HPDE6-E6E7 (cell line): ENCODE data around the gene BRSK2.
"Not testable (repeated sequence)": the region's sequence is repeated elsewhere in the genome, so short reads cannot be mapped to it uniquely, and the experiment has no call there.

ENCODE experiments used
- DNase-seq: peaks from one replicate; pipeline ENCODE4 v3.0.0; 2011; ENCODE audit warnings: missing footprints; ENCODE audit errors: extremely low spot score

Gene BRSK2

GRCh38 chr11:1499261-1499890 lies 109.6 kb downstream of the BRSK2 start:
- DNase-seq: no peak

GRCh38 chr11:1499899-1500298 lies 110.2 kb downstream of the BRSK2 start:
- no peak for DNase-seq

DNA sequence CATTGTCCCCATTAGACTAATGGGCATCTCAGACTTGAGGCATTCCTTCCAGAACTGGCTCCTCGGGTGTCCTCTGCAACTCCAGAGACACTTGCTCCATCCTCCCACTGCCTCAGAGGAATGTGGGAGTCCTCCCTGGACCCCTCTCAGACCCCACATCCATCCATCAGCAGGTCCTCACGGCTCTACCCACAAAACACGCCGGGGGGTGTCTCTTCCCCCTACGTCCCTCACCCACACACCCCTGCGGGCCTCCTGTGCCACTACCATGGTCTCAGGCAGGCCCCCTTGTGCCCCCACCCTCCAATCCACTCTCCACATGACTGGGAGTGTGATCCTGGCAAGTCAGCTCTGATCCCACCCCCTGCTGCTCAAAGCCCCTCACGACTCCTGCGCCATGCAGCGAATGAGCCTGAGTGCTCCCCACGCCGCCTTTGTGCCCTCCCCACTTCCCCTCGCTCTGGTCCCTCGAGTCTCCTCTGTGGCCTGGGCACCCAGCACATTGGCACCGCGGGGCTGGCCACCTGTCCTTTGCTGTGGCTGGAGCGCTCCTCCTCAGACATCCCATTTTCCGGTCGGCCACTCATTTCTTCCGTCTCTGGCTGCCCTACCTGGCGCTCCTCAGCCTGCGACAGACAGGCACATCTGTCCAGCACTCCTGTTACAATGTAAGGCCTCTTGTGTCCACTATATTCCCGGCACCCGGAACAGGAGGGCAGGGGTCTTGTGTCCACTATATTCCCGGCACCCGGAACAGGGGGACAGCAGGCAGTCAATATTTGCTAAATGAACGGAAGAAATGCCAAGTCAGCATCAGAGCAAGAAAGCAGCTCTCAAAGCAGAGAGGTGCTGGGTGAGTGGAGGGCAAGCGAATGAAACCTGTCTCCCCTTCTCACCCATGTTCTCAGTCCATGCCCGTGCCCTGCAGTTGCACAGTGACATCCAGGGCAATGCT lies 111.0 kb downstream of the BRSK2 start:
- no peak for DNase-seq

DNA sequence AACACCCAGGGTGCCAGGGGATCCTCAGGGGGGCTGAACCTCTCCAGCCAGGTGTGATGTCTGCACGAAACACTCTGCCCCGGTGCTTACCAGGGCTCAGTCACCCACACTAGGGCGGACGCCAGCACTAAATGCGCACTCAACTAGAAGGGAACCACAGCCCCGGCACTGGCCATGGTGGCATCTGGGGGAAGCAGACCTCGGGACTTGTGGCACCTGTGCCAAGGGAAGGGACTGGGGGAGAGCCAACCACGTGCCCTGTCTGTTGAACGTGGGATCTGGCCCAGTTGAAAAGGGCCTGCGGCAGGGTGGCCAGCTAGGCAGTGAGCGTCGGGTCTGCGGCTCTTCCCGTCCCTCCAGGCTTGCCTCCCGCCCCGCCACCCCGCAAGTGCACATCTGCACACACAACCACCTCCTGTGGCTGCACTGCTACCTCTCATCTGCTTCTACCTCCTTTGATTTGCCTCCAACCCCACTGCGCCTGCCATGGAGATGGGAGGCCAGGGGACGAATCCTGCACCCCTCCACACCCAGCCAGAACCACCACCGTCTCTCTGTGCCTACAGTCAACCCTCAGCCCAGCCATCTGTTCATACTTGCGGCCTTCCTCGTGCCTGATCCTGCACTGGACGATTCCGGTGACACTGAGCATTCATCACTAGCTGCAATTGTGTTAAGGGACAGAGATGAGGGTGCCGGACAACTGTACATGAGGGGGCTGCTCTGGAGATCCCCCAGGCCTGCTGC lies 111.9 kb downstream of the BRSK2 start:
- no peak for DNase-seq

DNA sequence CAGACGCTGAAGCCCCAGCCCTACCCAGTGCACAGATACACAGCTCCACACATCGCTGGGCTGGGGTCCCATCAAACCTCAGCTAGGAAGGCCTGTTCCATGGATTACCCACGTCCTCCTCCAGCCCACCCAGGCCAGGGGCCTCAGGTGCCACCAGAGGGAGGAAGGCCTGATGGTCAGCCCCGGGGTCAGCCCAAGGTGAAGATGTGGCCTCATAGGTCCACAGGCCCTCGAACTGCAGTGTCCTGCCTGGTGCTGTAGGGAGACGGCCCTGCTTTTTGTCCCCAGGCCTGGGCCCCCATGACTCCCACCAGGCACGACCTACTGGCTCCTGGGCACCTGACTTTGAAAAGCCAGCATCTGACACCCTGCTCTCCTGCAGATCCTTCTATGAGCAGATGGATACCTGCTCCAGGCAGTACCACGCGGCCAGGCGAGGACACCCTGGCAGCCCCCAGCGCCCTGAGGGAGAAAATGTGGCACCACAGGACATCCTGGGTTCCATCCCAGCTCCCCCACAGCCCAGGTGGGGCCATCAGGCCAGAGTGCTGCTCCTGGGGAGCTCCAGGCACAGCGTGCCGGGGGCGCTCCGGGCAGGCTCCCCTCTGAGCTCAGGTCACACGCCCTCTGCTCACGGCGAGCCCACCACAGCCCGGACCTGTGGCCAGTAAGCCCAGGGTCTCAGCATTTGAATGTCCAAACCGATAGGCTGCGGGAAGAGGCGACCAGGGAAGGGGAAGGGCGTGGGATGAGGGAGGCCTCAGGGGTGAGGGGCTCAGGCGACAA lies 112.6 kb downstream of the BRSK2 start:
- DNase-seq: no peak

GRCh38 chr11:1502954-1503707 lies 113.4 kb downstream of the BRSK2 start:
- no peak for DNase-seq

- DNase-seq: no peak
Observed at GRCh38 chr11:1503708-1504104, 114.0 kb downstream of the BRSK2 start.

- DNase-seq: no peak
Observed at GRCh38 chr11:1504138-1504537, 114.4 kb downstream of the BRSK2 start.

DNA sequence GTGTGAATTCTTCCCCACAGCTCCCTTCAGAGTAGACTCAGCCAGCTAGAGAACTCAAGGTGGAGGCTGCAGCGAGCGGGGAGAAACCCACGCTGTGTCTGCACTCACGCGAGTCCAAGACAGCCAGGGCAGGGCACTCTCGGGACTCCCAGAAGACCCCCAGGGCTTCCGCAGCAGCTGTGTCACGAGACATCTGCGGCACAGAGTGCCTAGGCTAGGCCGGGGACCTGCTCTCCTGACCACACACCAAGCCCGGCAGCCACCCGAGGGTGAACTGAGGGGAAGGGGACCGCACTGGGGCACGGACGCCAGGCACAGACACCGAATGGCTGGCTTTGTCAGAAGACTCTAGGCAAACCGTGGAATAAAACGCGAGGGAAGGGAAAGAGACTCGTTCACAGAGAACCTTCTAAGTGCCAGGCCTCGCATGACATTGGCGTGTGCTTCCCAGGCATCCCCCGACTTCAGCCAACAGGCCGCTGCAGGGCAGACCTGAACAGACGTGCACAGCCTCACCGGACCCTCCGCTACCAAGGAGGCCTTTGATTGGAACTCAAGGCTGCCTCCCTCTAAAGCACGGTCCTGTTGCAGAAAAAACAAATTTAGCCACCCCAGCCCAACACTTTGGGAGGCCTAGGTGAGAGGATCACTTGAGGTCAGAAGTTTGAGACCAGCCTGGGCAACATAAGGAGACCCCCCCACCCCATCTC lies 115.0 kb downstream of the BRSK2 start:
- no peak for DNase-seq

GRCh38 chr11:1505480-1505879 lies 115.7 kb downstream of the BRSK2 start:
- DNase-seq: no peak

GRCh38 chr11:1506981-1507380 lies 117.2 kb downstream of the BRSK2 start:
- DNase-seq: no peak

- DNase-seq: no peak
Observed at GRCh38 chr11:1507381-1508140, 117.8 kb downstream of the BRSK2 start.

GRCh38 chr11:1508491-1508891 lies 118.8 kb downstream of the BRSK2 start:
- DNase-seq: no peak

GRCh38 chr11:1508986-1509385 lies 119.3 kb downstream of the BRSK2 start:
- no peak for DNase-seq

- DNase-seq: no peak
Observed at GRCh38 chr11:1509626-1510255, 120.0 kb downstream of the BRSK2 start.

GRCh38 chr11:1510351-1510750 lies 120.6 kb downstream of the BRSK2 start:
- not testable (repeated sequence) for DNase-seq

DNA sequence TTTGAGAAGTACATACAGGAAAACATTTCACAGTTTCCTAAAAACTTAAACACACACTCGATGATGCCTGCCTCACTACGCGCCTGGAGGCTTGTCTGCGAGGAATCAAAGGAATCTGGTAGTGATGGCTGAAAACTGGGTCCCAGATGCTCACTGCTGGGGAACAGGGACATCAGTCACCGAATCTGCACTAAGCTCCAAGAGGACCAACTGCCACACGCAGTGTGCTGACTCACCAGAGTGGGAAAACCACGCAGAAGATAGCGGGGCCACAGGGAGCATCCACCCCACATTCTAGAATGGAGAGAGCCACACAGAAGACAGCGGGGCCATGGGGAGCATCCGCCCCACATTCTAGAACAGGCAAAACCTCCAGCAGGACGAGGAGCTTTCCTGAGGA lies 121.2 kb downstream of the BRSK2 start:
- no peak for DNase-seq

DNA sequence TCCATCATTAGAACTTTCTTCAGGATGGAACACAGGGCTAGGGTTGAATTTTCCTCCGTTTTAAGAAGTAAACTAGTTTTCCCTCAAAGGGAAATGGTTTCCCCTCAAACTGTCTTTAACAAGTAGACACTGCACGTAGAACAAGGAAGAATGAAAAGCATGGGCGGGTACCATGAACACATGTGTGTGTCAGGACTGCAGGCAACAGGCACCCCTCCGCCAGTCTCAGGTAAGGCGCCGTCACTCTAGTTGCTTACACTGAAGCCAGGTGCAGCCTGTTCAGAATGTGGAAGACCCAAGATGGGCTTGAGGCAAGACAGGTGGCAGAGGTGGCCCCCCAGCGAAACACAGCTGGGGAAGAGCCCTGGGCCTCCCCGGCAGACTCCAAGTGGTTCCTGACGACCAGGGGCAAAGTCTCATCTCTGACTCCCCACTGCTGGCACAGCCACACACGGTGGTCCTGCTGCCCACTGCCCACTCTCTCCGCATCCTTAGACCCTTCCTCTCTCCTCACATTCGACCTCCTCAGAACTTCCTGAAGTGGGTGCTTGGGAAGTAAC lies 122.3 kb downstream of the BRSK2 start:
- no peak for DNase-seq
